Measurements from ENCODE around the gene FLII. TPM values are rescaled to one million over a fixed set of nuclear protein-coding genes. Genes with fewer than 3 reads are reported as not detected.

FLII gene
- total RNA-seq, 1 experiment from 2014 or later, result 309 TPM

DNA sequence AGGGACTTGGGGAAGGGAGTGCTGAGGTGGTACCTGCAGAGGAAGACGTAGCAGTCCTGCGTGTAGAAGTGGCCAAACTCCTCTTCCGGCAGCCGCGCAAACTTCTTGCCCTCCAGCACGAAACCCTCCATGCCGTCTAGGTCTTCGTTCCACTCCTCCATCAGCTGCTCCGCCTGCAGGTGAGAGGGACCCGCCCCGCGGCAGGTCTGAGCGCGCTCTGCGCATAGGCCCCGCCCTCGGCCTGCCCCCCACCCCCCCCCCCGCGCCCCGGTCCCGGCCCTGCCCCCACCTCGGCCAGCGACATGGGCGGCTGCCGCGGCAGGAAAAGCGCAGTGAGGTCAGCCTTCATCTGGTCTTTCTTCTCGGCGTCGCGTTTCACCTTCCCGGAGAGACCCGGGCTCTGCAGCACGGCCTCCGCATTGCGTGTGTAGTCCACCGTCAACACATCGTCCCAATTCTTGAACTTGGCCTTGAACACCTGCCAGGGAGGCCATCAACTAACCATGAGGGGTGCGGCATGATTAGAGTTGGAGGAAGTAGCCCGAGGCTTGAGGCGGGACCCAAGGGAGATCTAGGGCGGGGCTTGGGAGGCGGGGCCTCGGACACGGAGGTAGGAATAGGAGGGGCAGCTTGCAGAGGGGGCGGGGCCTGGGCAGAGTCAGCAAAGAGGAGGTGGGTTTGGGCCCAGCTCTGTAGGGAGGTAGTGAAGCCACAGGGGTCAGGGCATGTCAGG lies 11.5 kb downstream of the FLII start:
- CTCF ChIA-PET, result interaction anchor here (0.6 to 2.0 kb wide), 14 partner anchors 8 to 136 kb away, joined by 3 to 19 read pairs (median 4); partner anchors contain the start of gene ALKBH5
- POLR2A ChIA-PET, result interaction anchor here (0.6 to 2.2 kb wide), 7 partner anchors 10 to 170 kb away, joined by 3 to 17 read pairs (median 6); partner anchors contain the start of genes FLII, LLGL1 and MIEF2
- TF ChIP-seq ZNF423 (CRISPR knock-in tag; IDR thresholded peaks at IDR 0.05) (0 out of 2 replicates have a peak, but pooled peaks have one; percentile 27), SP1 (CRISPR knock-in tag; conservative IDR thresholded peaks at IDR 0.05) (peak; percentile 66), ELF4 (CRISPR knock-in tag; IDR thresholded peaks at IDR 0.05; ENCODE audit: low read depth) (no peak), FOXP1 (CRISPR knock-in tag; IDR thresholded peaks at IDR 0.05; ENCODE audit: borderline replicate concordance) (0 out of 2 replicates have a peak, but pooled peaks have one; percentile 1), PRDM15 (CRISPR knock-in tag; IDR thresholded peaks at IDR 0.05) (no peak), MAX (CRISPR knock-in tag; IDR thresholded peaks at IDR 0.05) (peak; percentile 65)
- no peaks in the 10 kb centered on the region for H3K9me3 Mint-ChIP-seq
- no peaks in the 10 kb centered on the region for H3K27me3 Mint-ChIP-seq (ENCODE audit: low read depth)
- H3K4me1 Mint-ChIP-seq, result peaks cover 25% of the 10 kb centered on the region
- peak; percentile 96 for DNase-seq (ENCODE audit: low spot score)
- ATAC-seq, result peak; percentile 85
- peak overlapping the region; percentile 100 for H3K27ac Mint-ChIP-seq
- H3K36me3 Mint-ChIP-seq, result peaks cover 39% of the 10 kb centered on the region
- peak overlapping the region; percentile 90 for H3K4me3 Mint-ChIP-seq

DNA sequence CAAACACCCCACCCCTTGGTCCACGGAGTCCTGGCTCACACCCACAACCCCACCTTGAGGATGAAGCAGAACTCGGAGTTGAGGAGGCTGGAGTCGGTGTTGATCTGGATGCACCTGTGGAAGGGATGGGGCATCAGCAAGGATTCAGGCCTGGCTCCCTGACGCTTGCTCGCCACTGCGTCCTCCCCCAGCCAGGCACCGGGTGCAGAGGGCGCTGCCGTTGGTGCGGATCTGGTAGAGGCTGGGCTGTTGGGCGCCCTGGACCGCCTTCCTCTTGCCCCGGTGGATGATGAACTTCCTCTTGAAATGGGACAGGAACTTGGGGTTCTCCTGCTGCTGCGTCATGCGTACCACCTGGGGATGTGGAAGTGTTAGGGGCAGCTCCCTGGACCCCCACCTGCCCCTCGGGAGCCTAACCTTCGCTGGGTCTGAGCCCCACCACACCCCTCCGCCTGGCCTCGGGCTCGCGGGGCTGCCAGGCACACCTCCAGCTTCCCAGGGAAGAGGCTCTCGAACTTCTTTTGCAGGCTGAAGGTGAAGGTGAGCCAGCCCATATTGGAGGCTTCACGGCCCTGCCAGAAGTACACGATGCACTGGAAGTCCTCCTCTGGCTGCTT lies 12.3 kb downstream of the FLII start:
- Mint-ChIP-seq H3K4me3 (peak overlapping the region; percentile 90), H3K27ac (peak overlapping the region; percentile 97), H3K9me3 (no peaks in the 10 kb centered on the region), H3K4me1 (peaks cover 25% of the 10 kb centered on the region), H3K27me3 (ENCODE audit: low read depth) (no peaks in the 10 kb centered on the region), H3K36me3 (peaks cover 36% of the 10 kb centered on the region)
- no peak for ATAC-seq
- ChIA-PET POLR2A (interaction anchor here (1.9 to 2.2 kb wide), 2 partner anchors 14 to 22 kb away, joined by 11 to 17 read pairs; partner anchors contain the start of genes LLGL1 and MIEF2), CTCF (interaction anchor here (0.7 to 2.0 kb wide), 10 partner anchors 9 to 135 kb away, joined by 3 to 19 read pairs (median 4); partner anchors contain the start of gene ALKBH5)
- no peak for DNase-seq (ENCODE audit: low spot score)
- no peak for TF ChIP-seq CBFB (CRISPR knock-in tag; IDR thresholded peaks at IDR 0.05; ENCODE audit: low read depth)
- 0 out of 2 replicates have a peak, but pooled peaks have one; percentile 6 for TF ChIP-seq MAX (CRISPR knock-in tag; IDR thresholded peaks at IDR 0.05)
- TF ChIP-seq HMGA2 (CRISPR knock-in tag; IDR thresholded peaks at IDR 0.05), result no peak
- TF ChIP-seq RELA (CRISPR knock-in tag; IDR thresholded peaks at IDR 0.05; ENCODE audit: borderline replicate concordance), result no peak

- peak overlapping the region; percentile 12; the same call in 1 of the 2 replicates for H3K4me3 Mint-ChIP-seq
- H3K36me3 Mint-ChIP-seq, result peaks cover 26% of the 10 kb centered on the region
- peaks cover 25% of the 10 kb centered on the region for H3K4me1 Mint-ChIP-seq
- DNase-seq (ENCODE audit: low spot score) (no peak), ATAC-seq (no peak)
- no peaks in the 10 kb centered on the region for H3K27me3 Mint-ChIP-seq (ENCODE audit: low read depth)
- no peaks in the 10 kb centered on the region for H3K9me3 Mint-ChIP-seq
- POLR2A ChIA-PET, result interaction anchor here (0.6 kb wide), 1 partner anchor 63 kb away, joined by 3 read pairs; no protein-coding TSS in a partner anchor
- 0 out of 2 replicates have a peak overlapping the region, but pooled peaks have one; percentile 72 for H3K27ac Mint-ChIP-seq
- CTCF ChIA-PET, result no interaction called here
- TF ChIP-seq, protein P1, sequence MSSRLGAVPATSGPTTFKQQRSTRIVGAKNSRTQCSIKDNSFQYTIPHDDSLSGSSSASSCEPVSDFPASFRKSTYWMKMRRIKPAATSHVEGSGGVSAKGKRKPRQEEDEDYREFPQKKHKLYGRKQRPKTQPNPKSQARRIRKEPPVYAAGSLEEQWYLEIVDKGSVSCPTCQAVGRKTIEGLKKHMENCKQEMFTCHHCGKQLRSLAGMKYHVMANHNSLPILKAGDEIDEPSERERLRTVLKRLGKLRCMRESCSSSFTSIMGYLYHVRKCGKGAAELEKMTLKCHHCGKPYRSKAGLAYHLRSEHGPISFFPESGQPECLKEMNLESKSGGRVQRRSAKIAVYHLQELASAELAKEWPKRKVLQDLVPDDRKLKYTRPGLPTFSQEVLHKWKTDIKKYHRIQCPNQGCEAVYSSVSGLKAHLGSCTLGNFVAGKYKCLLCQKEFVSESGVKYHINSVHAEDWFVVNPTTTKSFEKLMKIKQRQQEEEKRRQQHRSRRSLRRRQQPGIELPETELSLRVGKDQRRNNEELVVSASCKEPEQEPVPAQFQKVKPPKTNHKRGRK (CRISPR knock-in tag; IDR thresholded peaks at IDR 0.05; ENCODE audit: borderline replicate concordance), result no peak
- TF ChIP-seq ZNF219 (CRISPR knock-in tag; IDR thresholded peaks at IDR 0.05; ENCODE audit: borderline replicate concordance), result no peak
- no peak for TF ChIP-seq ZNF423 (CRISPR knock-in tag; IDR thresholded peaks at IDR 0.05)
- no peak for TF ChIP-seq NR1H2 (CRISPR knock-in tag; IDR thresholded peaks at IDR 0.05)
- TF ChIP-seq, protein P2, sequence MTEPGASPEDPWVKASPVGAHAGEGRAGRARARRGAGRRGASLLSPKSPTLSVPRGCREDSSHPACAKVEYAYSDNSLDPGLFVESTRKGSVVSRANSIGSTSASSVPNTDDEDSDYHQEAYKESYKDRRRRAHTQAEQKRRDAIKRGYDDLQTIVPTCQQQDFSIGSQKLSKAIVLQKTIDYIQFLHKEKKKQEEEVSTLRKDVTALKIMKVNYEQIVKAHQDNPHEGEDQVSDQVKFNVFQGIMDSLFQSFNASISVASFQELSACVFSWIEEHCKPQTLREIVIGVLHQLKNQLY (CRISPR knock-in tag; IDR thresholded peaks at IDR 0.05), result no peak
- no peak for TF ChIP-seq MYBL2 (CRISPR knock-in tag; IDR thresholded peaks at IDR 0.05)
- TF ChIP-seq CREM (CRISPR knock-in tag; IDR thresholded peaks at IDR 0.05), result no peak
- TF ChIP-seq, protein P3, sequence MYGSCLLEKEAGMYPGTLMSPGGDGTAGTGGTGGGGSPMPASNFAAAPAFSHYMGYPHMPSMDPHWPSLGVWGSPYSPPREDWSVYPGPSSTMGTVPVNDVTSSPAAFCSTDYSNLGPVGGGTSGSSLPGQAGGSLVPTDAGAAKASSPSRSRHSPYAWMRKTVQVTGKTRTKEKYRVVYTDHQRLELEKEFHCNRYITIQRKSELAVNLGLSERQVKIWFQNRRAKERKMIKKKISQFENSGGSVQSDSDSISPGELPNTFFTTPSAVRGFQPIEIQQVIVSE (CRISPR knock-in tag; IDR thresholded peaks at IDR 0.05; ENCODE audit: borderline replicate concordance), result no peak
- no peak for TF ChIP-seq HMGXB4 (CRISPR knock-in tag; IDR thresholded peaks at IDR 0.05)
- no peak for TF ChIP-seq SMAD3 (CRISPR knock-in tag; IDR thresholded peaks at IDR 0.05; ENCODE audit: borderline replicate concordance)
These were observed 13.3 kb downstream of the FLII start for GRCh38 chr17:18245038-18245776.

Data from WTC11 (cell line).